SK-N-MC (cell line): Measurements from ENCODE around the gene SASH1.

Experiments used
- EZH2 ChIP-seq: fragments of 200-600 bp; sonication (generic); IDR thresholded peaks from one replicate; pipeline ENCODE4 v1.6.1; 2017; ENCODE audit warnings: antibody characterized with exemption
- FOXP2 ChIP-seq: optimal IDR thresholded peaks from 2 replicates; pipeline ENCODE3; 2011; ENCODE audit warnings: mild to moderate bottlenecking, moderate library complexity; ENCODE audit not compliant: insufficient read depth; ENCODE audit errors: extremely low read length, control extremely low read depth
- POLR2AphosphoS5 ChIP-seq: IDR thresholded peaks from 2 replicates; pipeline ENCODE4 v1.6.1; 2012; ENCODE audit warnings: mild to moderate bottlenecking, low read depth, low read length, borderline replicate concordance

DNA sequence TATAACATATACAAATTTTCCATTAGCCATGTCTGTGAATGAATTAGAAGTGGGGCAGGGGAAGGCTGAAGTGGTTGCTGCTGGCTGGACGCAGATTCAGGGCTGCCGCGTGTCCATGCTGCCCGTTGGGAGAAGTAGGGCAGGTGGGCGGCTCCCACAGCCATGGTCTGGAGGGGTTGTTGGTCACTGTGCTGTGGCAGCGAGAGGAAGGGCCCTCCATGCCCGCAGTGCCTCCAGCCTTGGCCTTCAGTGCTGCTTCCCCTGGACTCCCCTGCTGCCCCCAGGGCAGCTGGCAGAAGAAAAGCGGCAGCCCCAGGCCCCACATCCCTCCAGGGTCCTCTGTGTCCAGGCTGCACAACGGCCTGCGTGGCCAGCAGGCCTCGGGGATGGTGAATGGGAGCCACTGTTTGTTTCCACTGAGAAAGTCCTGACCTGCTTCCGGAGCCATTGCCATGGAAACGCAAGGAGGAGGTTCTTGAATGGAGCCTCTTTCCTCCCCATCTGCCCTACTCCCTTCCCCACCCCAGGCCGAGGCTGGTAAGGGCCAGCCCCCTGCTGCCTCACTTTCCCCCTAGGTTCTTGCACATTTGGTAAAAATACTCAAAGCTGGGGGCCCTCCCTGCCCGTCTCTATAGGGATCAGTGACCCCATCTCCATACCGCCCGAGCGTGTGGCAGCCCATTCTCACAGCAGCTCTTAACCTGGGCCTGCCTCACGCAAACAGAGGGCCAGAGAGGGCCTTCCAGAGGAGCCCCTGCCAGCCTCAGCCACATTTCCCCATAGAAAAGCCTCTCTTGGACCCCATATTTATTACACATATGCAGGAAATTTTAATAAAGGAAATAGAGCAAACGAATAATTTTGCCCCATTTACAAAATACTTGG, 113.3 kb downstream of the SASH1 start:
- TF ChIP-seq POLR2AphosphoS5 = no peak
- no peak for TF ChIP-seq EZH2
- no peak for TF ChIP-seq FOXP2
